ENCODE measurements around the gene TOMM40L.
"Not testable (repeated sequence)": the region's sequence is repeated elsewhere in the genome, so short reads cannot be mapped to it uniquely, and the experiment has no call there.

The TOMM40L gene

GRCh38 chr1:161222175-161223019 lies 3.5 kb upstream of the TOMM40L start:
- no peak for DNase-seq (ENCODE audit: low read depth)

GRCh38 chr1:161223805-161224694 lies 1.8 kb upstream of the TOMM40L start:
- DNase-seq (ENCODE audit: low read depth): no peak

GRCh38 chr1:161224695-161225087 lies 1.2 kb upstream of the TOMM40L start:
- not testable (repeated sequence) for DNase-seq (ENCODE audit: low read depth)

- DNase-seq (ENCODE audit: low read depth): no peak
Observed at GRCh38 chr1:161225178-161225533, 704 bp upstream of the TOMM40L start.

GRCh38 chr1:161226320-161226711 lies 456 bp downstream of the TOMM40L start:
- no peak for DNase-seq (ENCODE audit: low read depth)

GRCh38 chr1:161226759-161227158 lies 899 bp downstream of the TOMM40L start:
- no peak for DNase-seq (ENCODE audit: low read depth)

- DNase-seq (ENCODE audit: low read depth): peak; percentile 81
Observed at GRCh38 chr1:161227196-161227871, 1.5 kb downstream of the TOMM40L start.

- DNase-seq (ENCODE audit: low read depth): no peak
Observed at GRCh38 chr1:161228032-161228431, 2.2 kb downstream of the TOMM40L start.

- no peak for DNase-seq (ENCODE audit: low read depth)
Observed at GRCh38 chr1:161229896-161230295, 4.0 kb downstream of the TOMM40L start.

GRCh38 chr1:161230762-161231161 lies 4.9 kb downstream of the TOMM40L start:
- DNase-seq (ENCODE audit: low read depth): no peak

GRCh38 chr1:161233102-161233501 lies 7.2 kb downstream of the TOMM40L start:
- no peak for DNase-seq (ENCODE audit: low read depth)

GRCh38 chr1:161235957-161236775 lies 10.3 kb downstream of the TOMM40L start:
- DNase-seq (ENCODE audit: low read depth): no peak

GRCh38 chr1:161238039-161238473 lies 12.2 kb downstream of the TOMM40L start, which contains the start of gene NR1I3:
Gene NR1I3 (minus strand): TSS chr1:161238203. CDS start chr1:161236565, 1,638 bp downstream.
- no peak for DNase-seq (ENCODE audit: low read depth)

GRCh38 chr1:161241682-161242081 lies 15.8 kb downstream of the TOMM40L start:
- DNase-seq (ENCODE audit: low read depth): no peak

- no peak for DNase-seq (ENCODE audit: low read depth)
Observed at GRCh38 chr1:161242313-161242712, 16.5 kb downstream of the TOMM40L start.

- DNase-seq (ENCODE audit: low read depth): no peak
Observed at GRCh38 chr1:161244888-161245287, 19.0 kb downstream of the TOMM40L start.

- DNase-seq (ENCODE audit: low read depth): not testable (repeated sequence)
Observed at GRCh38 chr1:161250100-161250499, 24.2 kb downstream of the TOMM40L start.

GRCh38 chr1:161250829-161251228 lies 25.0 kb downstream of the TOMM40L start:
- DNase-seq (ENCODE audit: low read depth): no peak

- no peak for DNase-seq (ENCODE audit: low read depth)
Observed at GRCh38 chr1:161251579-161251978, 25.7 kb downstream of the TOMM40L start.

GRCh38 chr1:161255302-161255701 lies 29.4 kb downstream of the TOMM40L start:
- DNase-seq (ENCODE audit: low read depth): not testable (repeated sequence)

- not testable (repeated sequence) for DNase-seq (ENCODE audit: low read depth)
Observed at GRCh38 chr1:161255955-161256520, 30.2 kb downstream of the TOMM40L start.
